LNCAP (cell line): ENCODE measurements around the gene SH3GL1.
A peak's percentile ranks its signal among the peaks of the same experiment; 100 is the strongest.

Experiments
- TF ChIP-seq, protein P1 (sequence below): fragments of 450-650 bp; IDR thresholded peaks from 2 replicates; pipeline ENCODE4 v1.5.1; 2017; ENCODE audit warnings: mild to moderate bottlenecking

The SH3GL1 gene

DNA sequence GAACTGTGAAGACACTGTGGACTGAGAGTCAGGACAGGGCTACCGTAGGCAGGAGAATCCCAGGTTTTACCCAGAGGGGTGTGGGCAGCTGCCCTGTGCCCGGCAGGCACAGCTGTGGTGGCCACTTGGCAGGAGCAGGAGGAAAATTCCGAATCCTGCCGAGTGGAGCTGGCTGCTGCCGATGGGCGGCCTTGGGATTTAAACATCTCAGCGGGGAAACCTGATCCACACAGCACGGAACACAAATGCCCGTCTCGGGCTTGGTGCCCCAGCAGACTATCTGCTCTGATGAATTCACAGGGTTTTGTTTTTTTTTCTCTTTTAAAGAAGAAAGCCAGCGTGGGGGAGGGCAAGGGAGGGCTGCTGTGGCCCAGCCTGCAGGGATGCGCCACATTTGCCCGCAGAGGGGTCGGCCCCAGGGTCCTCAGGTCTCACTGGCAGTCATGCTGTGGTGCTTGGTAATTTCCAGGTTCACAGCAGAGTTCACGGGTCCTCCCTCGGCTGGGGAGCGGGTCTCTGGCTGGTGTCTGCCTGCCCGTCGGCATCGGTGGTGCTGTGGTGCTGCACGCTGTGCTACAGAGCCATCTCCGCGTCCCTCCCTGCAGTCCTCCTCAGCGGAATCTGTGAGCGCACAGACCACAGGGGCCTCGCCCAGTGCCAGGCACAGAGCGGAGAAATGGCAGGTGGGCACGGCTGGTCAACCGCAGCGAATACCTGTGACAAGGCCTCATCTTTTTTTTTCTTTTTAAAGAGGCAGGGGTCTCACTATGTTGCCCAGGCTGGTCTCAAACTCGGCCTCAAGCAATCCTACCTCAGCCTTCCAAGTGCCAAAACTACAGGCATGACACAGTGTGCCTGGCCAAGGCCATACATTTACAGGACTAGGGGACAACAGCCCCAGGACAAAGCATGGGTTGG lies 28.8 kb downstream of the SH3GL1 start:
- TF ChIP-seq, protein P1, sequence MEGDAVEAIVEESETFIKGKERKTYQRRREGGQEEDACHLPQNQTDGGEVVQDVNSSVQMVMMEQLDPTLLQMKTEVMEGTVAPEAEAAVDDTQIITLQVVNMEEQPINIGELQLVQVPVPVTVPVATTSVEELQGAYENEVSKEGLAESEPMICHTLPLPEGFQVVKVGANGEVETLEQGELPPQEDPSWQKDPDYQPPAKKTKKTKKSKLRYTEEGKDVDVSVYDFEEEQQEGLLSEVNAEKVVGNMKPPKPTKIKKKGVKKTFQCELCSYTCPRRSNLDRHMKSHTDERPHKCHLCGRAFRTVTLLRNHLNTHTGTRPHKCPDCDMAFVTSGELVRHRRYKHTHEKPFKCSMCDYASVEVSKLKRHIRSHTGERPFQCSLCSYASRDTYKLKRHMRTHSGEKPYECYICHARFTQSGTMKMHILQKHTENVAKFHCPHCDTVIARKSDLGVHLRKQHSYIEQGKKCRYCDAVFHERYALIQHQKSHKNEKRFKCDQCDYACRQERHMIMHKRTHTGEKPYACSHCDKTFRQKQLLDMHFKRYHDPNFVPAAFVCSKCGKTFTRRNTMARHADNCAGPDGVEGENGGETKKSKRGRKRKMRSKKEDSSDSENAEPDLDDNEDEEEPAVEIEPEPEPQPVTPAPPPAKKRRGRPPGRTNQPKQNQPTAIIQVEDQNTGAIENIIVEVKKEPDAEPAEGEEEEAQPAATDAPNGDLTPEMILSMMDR, result no peak

- TF ChIP-seq, protein P1, result no peak
Observed at GRCh38 chr19:4370418-4371041, 29.8 kb downstream of the SH3GL1 start.

DNA sequence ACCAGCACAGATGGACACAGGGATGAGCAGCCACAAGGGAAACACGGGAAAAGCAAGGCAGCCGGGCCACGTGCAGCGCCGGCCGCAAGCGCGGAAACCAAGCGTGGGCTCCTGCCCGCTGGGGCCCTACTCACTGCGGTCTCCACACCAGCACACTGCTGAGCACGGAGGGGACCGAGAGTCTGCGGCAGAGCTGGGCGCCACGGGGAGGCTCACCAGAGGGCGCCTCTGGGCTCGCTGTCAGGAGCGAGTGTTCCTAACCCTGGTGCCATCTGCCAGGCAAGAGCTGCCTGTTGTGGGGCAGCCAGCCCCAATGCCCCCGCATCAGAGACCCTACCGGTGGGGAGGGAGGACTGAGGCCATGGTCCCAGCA lies 30.5 kb downstream of the SH3GL1 start:
- TF ChIP-seq, protein P1, result peak; percentile 43; the same call in 1 of the 2 replicates

GRCh38 chr19:4369109-4369887 lies 31.0 kb downstream of the SH3GL1 start:
- TF ChIP-seq, protein P1, result no peak

DNA sequence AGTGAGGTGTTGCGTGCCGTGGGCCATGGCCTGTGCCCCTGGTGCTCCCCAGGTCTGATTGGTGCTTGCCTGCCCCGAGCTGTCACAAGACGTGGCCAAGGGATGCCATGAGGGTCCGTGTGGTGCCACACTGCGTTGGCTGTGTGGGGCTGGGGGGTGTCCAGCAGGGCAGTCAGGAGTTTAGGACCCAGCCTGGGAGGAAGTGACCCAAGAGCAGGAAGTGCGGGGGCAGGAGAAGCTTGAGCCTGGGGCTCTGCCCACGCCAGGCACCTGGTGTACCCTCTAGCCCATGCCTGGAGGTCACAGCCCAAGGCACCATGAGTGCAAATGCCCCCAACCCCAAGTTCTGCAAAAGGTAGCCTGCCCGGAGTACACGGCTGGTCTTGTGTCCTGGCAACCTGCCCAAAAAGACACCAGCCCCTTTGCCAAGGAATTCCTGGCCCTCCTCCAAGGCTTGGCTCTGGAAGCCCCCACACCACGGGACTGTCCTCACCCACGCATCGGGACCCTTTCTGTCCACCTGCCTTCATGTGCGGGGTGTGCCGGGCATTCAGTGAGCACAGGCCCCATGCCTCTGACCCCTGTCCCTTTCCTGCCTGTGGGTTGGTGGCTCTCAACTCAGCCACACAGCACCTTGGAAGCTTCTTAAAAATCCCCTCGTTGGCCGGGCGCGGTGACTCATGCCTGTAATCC lies 32.1 kb downstream of the SH3GL1 start:
- TF ChIP-seq, protein P1, result no peak

DNA sequence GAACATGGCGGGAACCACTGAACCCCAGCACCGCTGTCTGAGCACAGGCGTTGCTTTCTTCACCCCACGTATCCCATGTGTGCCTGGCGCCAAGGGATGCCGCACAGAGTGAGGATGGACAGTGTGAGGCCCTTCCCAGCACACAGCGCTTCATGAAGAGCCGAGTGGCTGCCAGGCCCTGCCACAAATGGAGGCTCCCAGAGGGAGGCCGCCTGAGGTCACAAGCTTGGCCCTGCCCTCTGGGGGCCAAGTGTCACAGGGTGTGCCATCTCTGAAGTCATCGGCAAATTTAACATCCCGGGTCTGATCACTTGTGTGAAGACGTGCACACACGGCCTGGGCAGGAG lies 32.6 kb downstream of the SH3GL1 start:
- TF ChIP-seq, protein P1, result no peak

GRCh38 chr19:4367336-4367723 lies 33.0 kb downstream of the SH3GL1 start:
- TF ChIP-seq, protein P1, result no peak
